Liver (tissue), 9 donors: ENCODE results near the gene BNC2. TPM values are rescaled to one million over a fixed set of nuclear protein-coding genes. Genes with fewer than 3 reads are reported as not detected.

ENCODE experiments used
- DNase-seq: peaks from one replicate; pipeline ENCODE4 v3.0.0-alpha.2; 2017; ENCODE audit warnings: low spot score
- H3K27ac ChIP-seq, 2 donors: one replicate each; pipeline ENCODE4 v1.7.0; 2013; ENCODE audit warnings: inconsistent platforms in 2 of 2, low read length in 2 of 2, control low read depth in 1 of 2, low read depth in 1 of 2, mild to moderate bottlenecking in 1 of 2
- H3K27me3 ChIP-seq, 4 donors: one replicate each; pipeline versions ENCODE4 v1.6.1 to v1.7.0; 2013; ENCODE audit warnings: low read length in 3 of 4, inconsistent platforms in 1 of 4, mild to moderate bottlenecking in 1 of 4, moderate library complexity in 1 of 4; ENCODE audit not compliant: control insufficient read depth in 4 of 4, insufficient read depth in 4 of 4
- H3K36me3 ChIP-seq, 4 donors: one replicate each; pipeline versions ENCODE4 v1.6.1 to v1.7.0; 2013; ENCODE audit warnings: low read length in 3 of 4, mild to moderate bottlenecking in 3 of 4, low read depth in 1 of 4, moderate library complexity in 1 of 4; ENCODE audit not compliant: control insufficient read depth in 4 of 4, insufficient read depth in 3 of 4
- H3K4me1 ChIP-seq, 4 donors: one replicate each; pipeline versions ENCODE4 v1.6.1 to v1.7.0; 2013; ENCODE audit warnings: low read length in 3 of 4, mild to moderate bottlenecking in 3 of 4, moderate library complexity in 1 of 4; ENCODE audit not compliant: control insufficient read depth in 4 of 4, insufficient read depth in 4 of 4
- H3K4me3 ChIP-seq, 3 donors: one replicate each; pipeline versions ENCODE4 v1.6.1 to v1.7.0; 2013; ENCODE audit warnings: low read length in 3 of 3, control low read depth in 1 of 3, low read depth in 1 of 3, mild to moderate bottlenecking in 1 of 3
- H3K9ac ChIP-seq, 2 donors: one replicate each; pipeline ENCODE4 v1.7.0; 2013; ENCODE audit warnings: low read length in 2 of 2, mild to moderate bottlenecking in 2 of 2, moderate library complexity in 2 of 2, control low read depth in 1 of 2, low read depth in 1 of 2
- H3K9me3 ChIP-seq, 4 donors: one replicate each; pipeline versions ENCODE4 v1.6.1 to v1.7.0; 2013; ENCODE audit warnings: low read length in 3 of 4; ENCODE audit not compliant: control insufficient read depth in 4 of 4
- EGR1 ChIP-seq, 2 donors: IDR thresholded peaks; 2 replicates each; pipeline ENCODE4 v1.6.1; 2016 to 2018; ENCODE audit warnings: antibody characterized with exemption in 2 of 2, low read depth in 2 of 2
- FOXA1 ChIP-seq: IDR thresholded peaks from 2 replicates; pipeline ENCODE4 v1.6.1; 2016; ENCODE audit warnings: antibody characterized with exemption
- FOXA2 ChIP-seq: IDR thresholded peaks from 2 replicates; pipeline ENCODE4 v1.6.1; 2016; ENCODE audit warnings: antibody characterized with exemption
- GABPA ChIP-seq, 2 donors: IDR thresholded peaks in 1 of 2; conservative IDR thresholded peaks in 1 of 2; 2 replicates each; pipeline ENCODE4 v1.6.1; 2016; ENCODE audit warnings: antibody characterized with exemption in 2 of 2, mild to moderate bottlenecking in 1 of 2, moderate library complexity in 1 of 2
- HNF4A ChIP-seq, 2 donors: conservative IDR thresholded peaks; 2 replicates each; pipeline ENCODE4 v1.6.1; 2016; ENCODE audit warnings: antibody characterized with exemption in 2 of 2, mild to moderate bottlenecking in 2 of 2
- HNF4G ChIP-seq: IDR thresholded peaks from 2 replicates; pipeline ENCODE4 v1.6.1; 2016; ENCODE audit warnings: antibody characterized with exemption
- JUND ChIP-seq, 2 donors: IDR thresholded peaks; 2 replicates each; pipeline ENCODE4 v1.6.1; 2016; ENCODE audit warnings: antibody characterized with exemption in 2 of 2
- NR2F2 ChIP-seq: IDR thresholded peaks from 2 replicates; pipeline ENCODE4 v1.6.1; 2016; ENCODE audit warnings: antibody characterized with exemption
- RAD21 ChIP-seq, 2 donors: IDR thresholded peaks; 2 replicates each; pipeline ENCODE4 v1.6.1; 2016; ENCODE audit warnings: antibody characterized with exemption in 2 of 2, mild to moderate bottlenecking in 2 of 2
- RXRA ChIP-seq, 2 donors: IDR thresholded peaks; 2 replicates each; pipeline ENCODE4 v1.6.1; 2017 to 2018; ENCODE audit warnings: antibody characterized with exemption in 2 of 2, mild to moderate bottlenecking in 1 of 2
- SP1 ChIP-seq: IDR thresholded peaks from 2 replicates; pipeline ENCODE4 v1.6.1; 2018; ENCODE audit warnings: antibody characterized with exemption, mild to moderate bottlenecking
- TAF1 ChIP-seq: conservative IDR thresholded peaks from 2 replicates; pipeline ENCODE4 v1.6.1; 2016; ENCODE audit warnings: antibody characterized with exemption, mild to moderate bottlenecking
- YY1 ChIP-seq: IDR thresholded peaks from 2 replicates; pipeline ENCODE4 v1.6.1; 2016; ENCODE audit warnings: antibody characterized with exemption, mild to moderate bottlenecking
- WGBS: extraction: QIAGEN DNeasy Blood & Tissue Kit; methylation state at CpG from one replicate; pipeline ENCODE4 v1.1.7; 2013; 5-methylcytosine and 5-hydroxymethylcytosine counted together
- polyA plus RNA-seq, 2 donors: library from polyadenylated mRNA; stranded (reverse) in 1 of 2; unstranded in 1 of 2; fragments of 200-250 nt in 1 of 2; fragments of >200 nt in 1 of 2; fragmentation: Nextera tagmentation in 1 of 2; extraction: Ambion mirVana in 1 of 2; gene quantifications; one replicate each; pipeline versions ENCODE4 v1.2.1 to v1.2.3, GENCODE V29; 2013 to 2015
- total RNA-seq, 2 donors: library from RNA; depleted of rRNA; stranded (reverse); fragments of >200 nt; gene quantifications; one replicate each; pipeline ENCODE4 v1.2.3, GENCODE V29; 2014
- TF ChIP-seq, protein P1 (sequence below): IDR thresholded peaks from 2 replicates; pipeline ENCODE4 v1.6.1; 2016; ENCODE audit warnings: antibody characterized with exemption, mild to moderate bottlenecking
- TF ChIP-seq, protein P2 (sequence below): fragments of 150-350 bp; IDR thresholded peaks from 2 replicates; pipeline ENCODE4 v1.5.1; 2017; ENCODE audit warnings: improper control_type of control experiment, low read depth, low read length; ENCODE audit not compliant: missing input control
- TF ChIP-seq, protein P3 (sequence below): IDR thresholded peaks from 2 replicates; pipeline ENCODE4 v1.6.1; 2016; ENCODE audit warnings: antibody characterized with exemption
- TF ChIP-seq, protein P4 (sequence below): IDR thresholded peaks from 2 replicates; pipeline ENCODE4 v1.6.1; 2016; ENCODE audit warnings: antibody characterized with exemption
- TF ChIP-seq, protein P5 (sequence below): IDR thresholded peaks from 2 replicates; pipeline ENCODE4 v1.6.1; 2016; ENCODE audit warnings: antibody characterized with exemption
- donor health status: healthy.
- donor health status: healthy.
- donor health status: healthy.
- donor health status: healthy.
- donor health status: healthy.

BNC2 gene
- total and polyA plus RNA-seq, 4 donors: 0.07 to 0.67 (median 0.08) TPM

DNA sequence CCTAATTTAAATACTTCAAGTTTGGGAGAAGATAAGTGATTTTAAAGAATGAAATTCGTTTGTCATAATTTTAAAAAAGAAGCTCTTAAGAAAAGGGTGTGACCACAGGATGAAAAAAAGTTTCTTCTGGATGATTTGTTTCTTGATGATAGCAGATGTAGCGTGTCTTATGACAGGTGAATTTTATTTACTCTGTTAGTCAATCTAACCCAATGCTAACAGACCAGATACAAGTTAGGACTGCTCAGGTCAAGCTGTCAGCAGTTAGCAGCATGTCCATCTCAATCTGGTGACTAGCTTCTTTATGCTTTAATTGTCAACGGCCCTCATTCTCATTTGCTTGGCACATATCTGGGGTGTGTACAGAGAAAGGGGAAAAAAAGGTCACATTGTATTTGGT, 456.0 kb downstream of the BNC2 start (continued):
- no peak for TF ChIP-seq JUND (IDR thresholded peaks at IDR 0.05)
- TF ChIP-seq GABPA (IDR thresholded peaks at IDR 0.05 in 1 of 2, conservative IDR thresholded peaks at IDR 0.05 in 1 of 2): no peak
- no peak for TF ChIP-seq FOXA1
- no peak for TF ChIP-seq RAD21 (IDR thresholded peaks at IDR 0.05)

DNA sequence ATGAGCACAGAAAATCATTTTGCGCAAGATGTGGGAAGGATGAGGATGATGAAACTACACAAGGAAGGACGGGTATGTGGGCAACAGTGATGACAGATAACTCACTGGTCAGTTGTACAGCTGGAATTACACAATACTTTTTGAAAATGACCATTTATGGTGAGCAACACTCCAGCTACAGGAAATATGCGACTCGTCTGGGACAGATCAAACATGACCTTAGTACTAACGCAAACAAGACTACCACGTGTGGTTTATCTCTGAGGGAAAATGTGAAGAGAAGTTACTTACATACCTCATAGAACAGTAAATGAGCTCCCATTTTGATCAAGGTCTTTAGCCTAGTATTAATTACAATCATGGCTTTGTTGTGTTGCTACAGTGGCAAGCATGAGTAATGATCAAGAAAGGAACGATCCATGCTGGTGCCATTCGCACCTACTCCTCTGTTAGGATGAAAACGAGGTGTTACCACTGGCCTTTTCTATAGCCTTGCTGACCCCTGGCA, 456.9 kb downstream of the BNC2 start:
- Histone ChIP-seq H3K9ac (peak overlapping the region in 1 of 2 donors; percentile 38), H3K9me3 (no peaks in the 10 kb centered on the region), H3K36me3 (no peaks in the 10 kb centered on the region), H3K4me1 (peaks cover 0 to 9% (median 3%) of the 10 kb centered on the region in 4 donors), H3K27ac (peak overlapping the region; percentile 84 to 90), H3K4me3 (no peak overlapping the region), H3K27me3 (peaks cover 0 to 2% (median 0%) of the 10 kb centered on the region in 4 donors)
- TF ChIP-seq FOXA2 (peak; percentile 85), HNF4A (conservative IDR thresholded peaks at IDR 0.05) (peak; percentile 77 to 84), SP1 (peak; percentile 89), NR2F2 (peak; percentile 57), HNF4G (peak; percentile 60), GABPA (IDR thresholded peaks at IDR 0.05 in 1 of 2, conservative IDR thresholded peaks at IDR 0.05 in 1 of 2) (peak; percentile 19 to 63), FOXA1 (peak; percentile 78), TAF1 (no peak), EGR1 (IDR thresholded peaks at IDR 0.05; ENCODE audit: low read depth in 2 of 2) (peak; percentile 34 to 66), YY1 (peak; percentile 89), JUND (IDR thresholded peaks at IDR 0.05) (peak; percentile 63 to 91), RAD21 (IDR thresholded peaks at IDR 0.05) (peak; percentile 60 to 64), RXRA (IDR thresholded peaks at IDR 0.05) (peak; percentile 63 to 94)
- TF ChIP-seq, protein P1, sequence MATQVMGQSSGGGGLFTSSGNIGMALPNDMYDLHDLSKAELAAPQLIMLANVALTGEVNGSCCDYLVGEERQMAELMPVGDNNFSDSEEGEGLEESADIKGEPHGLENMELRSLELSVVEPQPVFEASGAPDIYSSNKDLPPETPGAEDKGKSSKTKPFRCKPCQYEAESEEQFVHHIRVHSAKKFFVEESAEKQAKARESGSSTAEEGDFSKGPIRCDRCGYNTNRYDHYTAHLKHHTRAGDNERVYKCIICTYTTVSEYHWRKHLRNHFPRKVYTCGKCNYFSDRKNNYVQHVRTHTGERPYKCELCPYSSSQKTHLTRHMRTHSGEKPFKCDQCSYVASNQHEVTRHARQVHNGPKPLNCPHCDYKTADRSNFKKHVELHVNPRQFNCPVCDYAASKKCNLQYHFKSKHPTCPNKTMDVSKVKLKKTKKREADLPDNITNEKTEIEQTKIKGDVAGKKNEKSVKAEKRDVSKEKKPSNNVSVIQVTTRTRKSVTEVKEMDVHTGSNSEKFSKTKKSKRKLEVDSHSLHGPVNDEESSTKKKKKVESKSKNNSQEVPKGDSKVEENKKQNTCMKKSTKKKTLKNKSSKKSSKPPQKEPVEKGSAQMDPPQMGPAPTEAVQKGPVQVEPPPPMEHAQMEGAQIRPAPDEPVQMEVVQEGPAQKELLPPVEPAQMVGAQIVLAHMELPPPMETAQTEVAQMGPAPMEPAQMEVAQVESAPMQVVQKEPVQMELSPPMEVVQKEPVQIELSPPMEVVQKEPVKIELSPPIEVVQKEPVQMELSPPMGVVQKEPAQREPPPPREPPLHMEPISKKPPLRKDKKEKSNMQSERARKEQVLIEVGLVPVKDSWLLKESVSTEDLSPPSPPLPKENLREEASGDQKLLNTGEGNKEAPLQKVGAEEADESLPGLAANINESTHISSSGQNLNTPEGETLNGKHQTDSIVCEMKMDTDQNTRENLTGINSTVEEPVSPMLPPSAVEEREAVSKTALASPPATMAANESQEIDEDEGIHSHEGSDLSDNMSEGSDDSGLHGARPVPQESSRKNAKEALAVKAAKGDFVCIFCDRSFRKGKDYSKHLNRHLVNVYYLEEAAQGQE: peak; percentile 40
- TF ChIP-seq, protein P2, sequence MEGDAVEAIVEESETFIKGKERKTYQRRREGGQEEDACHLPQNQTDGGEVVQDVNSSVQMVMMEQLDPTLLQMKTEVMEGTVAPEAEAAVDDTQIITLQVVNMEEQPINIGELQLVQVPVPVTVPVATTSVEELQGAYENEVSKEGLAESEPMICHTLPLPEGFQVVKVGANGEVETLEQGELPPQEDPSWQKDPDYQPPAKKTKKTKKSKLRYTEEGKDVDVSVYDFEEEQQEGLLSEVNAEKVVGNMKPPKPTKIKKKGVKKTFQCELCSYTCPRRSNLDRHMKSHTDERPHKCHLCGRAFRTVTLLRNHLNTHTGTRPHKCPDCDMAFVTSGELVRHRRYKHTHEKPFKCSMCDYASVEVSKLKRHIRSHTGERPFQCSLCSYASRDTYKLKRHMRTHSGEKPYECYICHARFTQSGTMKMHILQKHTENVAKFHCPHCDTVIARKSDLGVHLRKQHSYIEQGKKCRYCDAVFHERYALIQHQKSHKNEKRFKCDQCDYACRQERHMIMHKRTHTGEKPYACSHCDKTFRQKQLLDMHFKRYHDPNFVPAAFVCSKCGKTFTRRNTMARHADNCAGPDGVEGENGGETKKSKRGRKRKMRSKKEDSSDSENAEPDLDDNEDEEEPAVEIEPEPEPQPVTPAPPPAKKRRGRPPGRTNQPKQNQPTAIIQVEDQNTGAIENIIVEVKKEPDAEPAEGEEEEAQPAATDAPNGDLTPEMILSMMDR: no peak
- TF ChIP-seq, protein P3, sequence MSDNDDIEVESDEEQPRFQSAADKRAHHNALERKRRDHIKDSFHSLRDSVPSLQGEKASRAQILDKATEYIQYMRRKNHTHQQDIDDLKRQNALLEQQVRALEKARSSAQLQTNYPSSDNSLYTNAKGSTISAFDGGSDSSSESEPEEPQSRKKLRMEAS: peak; percentile 83
- TF ChIP-seq, protein P4, sequence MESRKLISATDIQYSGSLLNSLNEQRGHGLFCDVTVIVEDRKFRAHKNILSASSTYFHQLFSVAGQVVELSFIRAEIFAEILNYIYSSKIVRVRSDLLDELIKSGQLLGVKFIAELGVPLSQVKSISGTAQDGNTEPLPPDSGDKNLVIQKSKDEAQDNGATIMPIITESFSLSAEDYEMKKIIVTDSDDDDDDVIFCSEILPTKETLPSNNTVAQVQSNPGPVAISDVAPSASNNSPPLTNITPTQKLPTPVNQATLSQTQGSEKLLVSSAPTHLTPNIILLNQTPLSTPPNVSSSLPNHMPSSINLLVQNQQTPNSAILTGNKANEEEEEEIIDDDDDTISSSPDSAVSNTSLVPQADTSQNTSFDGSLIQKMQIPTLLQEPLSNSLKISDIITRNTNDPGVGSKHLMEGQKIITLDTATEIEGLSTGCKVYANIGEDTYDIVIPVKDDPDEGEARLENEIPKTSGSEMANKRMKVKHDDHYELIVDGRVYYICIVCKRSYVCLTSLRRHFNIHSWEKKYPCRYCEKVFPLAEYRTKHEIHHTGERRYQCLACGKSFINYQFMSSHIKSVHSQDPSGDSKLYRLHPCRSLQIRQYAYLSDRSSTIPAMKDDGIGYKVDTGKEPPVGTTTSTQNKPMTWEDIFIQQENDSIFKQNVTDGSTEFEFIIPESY: peak; percentile 84
- TF ChIP-seq, protein P5, sequence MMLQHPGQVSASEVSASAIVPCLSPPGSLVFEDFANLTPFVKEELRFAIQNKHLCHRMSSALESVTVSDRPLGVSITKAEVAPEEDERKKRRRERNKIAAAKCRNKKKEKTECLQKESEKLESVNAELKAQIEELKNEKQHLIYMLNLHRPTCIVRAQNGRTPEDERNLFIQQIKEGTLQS: peak; percentile 98
- no peak for DNase-seq
- WGBS: 33% methylated on average over 9 of the region's 9 CpGs
